ENCODE data around the gene AFP. TPM values are rescaled to one million over a fixed set of nuclear protein-coding genes. Genes with fewer than 3 reads are reported as not detected.

Gene AFP
- total and polyA plus RNA-seq, 2 of the 8 experiments (the other 6 are each of a cell fraction or from before 2014, with no cell fraction given), result 6.1 to 10.4 TPM

DNA sequence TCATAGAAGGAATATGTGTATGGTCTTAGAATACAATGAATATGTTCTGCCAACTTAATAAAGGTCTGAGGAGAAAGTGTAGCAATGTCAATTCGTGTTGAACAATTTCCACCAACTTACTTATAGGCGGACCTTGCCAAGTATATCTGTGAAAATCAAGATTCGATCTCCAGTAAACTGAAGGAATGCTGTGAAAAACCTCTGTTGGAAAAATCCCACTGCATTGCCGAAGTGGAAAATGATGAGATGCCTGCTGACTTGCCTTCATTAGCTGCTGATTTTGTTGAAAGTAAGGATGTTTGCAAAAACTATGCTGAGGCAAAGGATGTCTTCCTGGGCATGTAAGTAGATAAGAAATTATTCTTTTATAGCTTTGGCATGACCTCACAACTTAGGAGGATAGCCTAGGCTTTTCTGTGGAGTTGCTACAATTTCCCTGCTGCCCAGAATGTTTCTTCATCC is 22.7 kb upstream of the AFP start:
- WGBS, 2 experiments (ENCODE audit: extremely low coverage in 1 of 2, insufficient coverage in 1 of 2, insufficient read length in 1 of 2, insufficient replicate concordance in 2 of 2, low coverage in 1 of 2, low lambda C conversion rate in 2 of 2, missing lambda C conversion rate in 1 of 2), result 90% methylated on average over 4 of the region's 4 CpGs; no CpG with 5 or more reads in 1 of the 2 experiments
- POLR2A ChIA-PET (ENCODE audit: partially characterized antibody), result no interaction called here
- Histone ChIP-seq H3K4me3 (ENCODE audit: extremely low read depth in 1 of 4, insufficient read depth in 2 of 4, low read depth in 3 of 4, low read length in 4 of 4) (no peak overlapping the region), H3K56ac (replicated peaks; ENCODE audit: insufficient read length, low read depth, low read length) (no peak overlapping the region), H3K79me2 (ENCODE audit: control insufficient read depth in 1 of 2, insufficient read depth in 2 of 2, low read length in 2 of 2) (no peaks in the 10 kb centered on the region), H3K18ac (ENCODE audit: extremely low read depth, low read length) (no peak overlapping the region), H3K27me3 (replicated peaks in 1 of 4; ENCODE audit: control insufficient read depth in 3 of 4, extremely low read depth in 1 of 4, insufficient read depth in 3 of 4, low read length in 3 of 4) (no peaks in the 10 kb centered on the region), H3K4me2 (ENCODE audit: insufficient read depth in 1 of 2, low read depth in 2 of 2, low read length in 2 of 2) (no peak overlapping the region), H2BK120ac (replicated peaks; ENCODE audit: low read depth, low read length) (no peak overlapping the region), H4K8ac (ENCODE audit: extremely low read depth, insufficient read depth, low read length) (no peak overlapping the region), H3K23ac (ENCODE audit: insufficient read length) (no peak overlapping the region), H4K91ac (replicated peaks; ENCODE audit: insufficient read length, low read length) (no peak overlapping the region), H4K20me1 (replicated peaks in 1 of 2; ENCODE audit: control insufficient read depth in 1 of 2, insufficient read depth in 2 of 2, low read length in 2 of 2) (no peaks in the 10 kb centered on the region), H3K36me3 (ENCODE audit: control insufficient read depth in 2 of 4, insufficient read depth in 4 of 4, low read length in 3 of 4) (no peaks in the 10 kb centered on the region), H3K4me1 (replicated peaks in 1 of 4; ENCODE audit: control insufficient read depth in 3 of 4, insufficient read depth in 4 of 4, low read length in 3 of 4) (peaks cover 0 to 8% (median 1%) of the 10 kb centered on the region in 4 experiments; a peak in 3 of 7 replicates), H4K5ac (ENCODE audit: insufficient read length, low read depth, low read length) (no peak overlapping the region), H3K79me1 (ENCODE audit: low read depth, low read length) (no peaks in the 10 kb centered on the region), H3K4ac (replicated peaks; ENCODE audit: insufficient read length, low read depth, low read length) (no peak overlapping the region), H3K14ac (ENCODE audit: insufficient read length) (no peak overlapping the region), H3K9me3 (ENCODE audit: insufficient read depth in 2 of 2, low read depth in 1 of 2, low read length in 1 of 2) (no peaks in the 10 kb centered on the region), H2AK5ac (ENCODE audit: low read depth, low read length) (no peak overlapping the region), H2AFZ (ENCODE audit: low read length) (no peak overlapping the region), H2BK5ac (ENCODE audit: low read depth, low read length) (no peak overlapping the region), H2BK15ac (ENCODE audit: low read length) (no peak overlapping the region), H3K27ac (ENCODE audit: low read depth, low read length) (no peak overlapping the region), H3K23me2 (ENCODE audit: low read depth, low read length) (no peaks in the 10 kb centered on the region), H2BK20ac (ENCODE audit: low read length) (no peak overlapping the region), H2BK12ac (ENCODE audit: low read depth, low read length) (no peak overlapping the region), H3K9ac (replicated peaks in 1 of 4; ENCODE audit: extremely low read depth in 1 of 4, low read depth in 3 of 4, low read length in 3 of 4) (no peak overlapping the region)
- no peak for DNase-seq (ENCODE audit: low read depth in 1 of 2, low spot score in 2 of 2)
- no peak for TF ChIP-seq EGR1 (IDR thresholded peaks at IDR 0.05; ENCODE audit: borderline replicate concordance, low read depth, low read length)
- no peak for TF ChIP-seq ZNF274 (IDR thresholded peaks at IDR 0.05; ENCODE audit: borderline replicate concordance, extremely low read depth, low read length)
- TF ChIP-seq NRF1 (IDR thresholded peaks at IDR 0.05; ENCODE audit: low read depth, low read length), result no peak
- no peak for TF ChIP-seq POU5F1 (IDR thresholded peaks at IDR 0.05; ENCODE audit: low read depth, low read length)
- no peak for TF ChIP-seq POLR2A (IDR thresholded peaks at IDR 0.05; ENCODE audit: control extremely low read depth in 1 of 2, low read depth in 2 of 2, low read length in 2 of 2)
- TF ChIP-seq HDAC2 (IDR thresholded peaks at IDR 0.05; ENCODE audit: borderline replicate concordance in 1 of 2, low read depth in 2 of 2, low read length in 2 of 2), result no peak
- TF ChIP-seq TBP (IDR thresholded peaks at IDR 0.05; ENCODE audit: low read depth, low read length), result no peak
- no peak for TF ChIP-seq CEBPB (IDR thresholded peaks at IDR 0.05; ENCODE audit: low read depth, low read length)
- TF ChIP-seq EZH2 (IDR thresholded peaks at IDR 0.05; ENCODE audit: low read depth, low read length, severe bottlenecking), result no peak
- no peak for TF ChIP-seq KDM1A (IDR thresholded peaks at IDR 0.05; ENCODE audit: borderline replicate concordance, low read length)
- TF ChIP-seq CHD1 (IDR thresholded peaks at IDR 0.05; ENCODE audit: low read depth, low read length), result no peak
- TF ChIP-seq MAFK (IDR thresholded peaks at IDR 0.05; ENCODE audit: low read depth, low read length), result no peak
- CTCF ChIA-PET (ENCODE audit: partially characterized antibody), result interaction anchor here (0.8 kb wide), 1 partner anchor 19 kb away, joined by 3 read pairs; no protein-coding TSS in a partner anchor
- no peak for FAIRE-seq
